Measurements from ENCODE around the gene NIN.

Gene NIN

DNA sequence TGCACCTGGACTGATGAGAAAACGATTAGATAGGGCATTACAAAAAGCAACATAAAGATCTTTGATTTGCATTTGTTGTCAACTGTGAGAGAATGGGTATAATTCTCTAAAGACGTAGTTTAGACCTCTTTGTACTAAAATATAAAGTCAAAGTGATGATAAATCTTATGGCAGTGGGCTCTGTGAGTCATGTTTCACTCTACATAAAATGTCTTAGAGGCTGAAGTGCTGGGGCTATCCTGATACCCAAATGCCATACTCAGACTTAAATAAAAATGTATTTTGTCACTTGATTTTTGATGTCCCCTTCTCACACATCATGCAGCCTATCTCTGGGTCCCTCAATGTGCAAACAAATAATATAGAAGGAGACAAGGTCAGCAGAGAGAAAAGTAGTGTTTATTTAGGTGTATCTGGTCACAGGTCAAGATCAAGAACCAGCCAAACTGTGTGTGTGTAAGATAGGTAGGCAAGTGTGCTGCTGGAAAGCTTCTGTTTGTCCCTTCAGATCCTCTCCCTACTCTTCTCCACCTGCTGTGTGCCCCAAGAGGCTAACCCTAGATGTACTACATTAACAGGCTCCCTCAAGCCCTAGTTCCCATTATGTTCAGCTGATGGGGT, 7.0 kb upstream of the NIN start:
- Histone ChIP-seq H3K4me2 (ENCODE audit: low read length) (no peak overlapping the region), H3K9ac (ENCODE audit: low read length) (no peak overlapping the region), H3K79me2 (ENCODE audit: insufficient read depth, low read length) (no peaks in the 10 kb centered on the region), H3K4me3 (ENCODE audit: low read depth, low read length, poor library complexity, severe bottlenecking) (no peak overlapping the region), H3F3A (ENCODE audit: insufficient read depth, low read length) (no peaks in the 10 kb centered on the region), H3K36me3 (ENCODE audit: insufficient read depth, low read length) (no peaks in the 10 kb centered on the region), H2AFZ (ENCODE audit: low read length) (no peak overlapping the region), H3K27ac (ENCODE audit: low read depth, low read length, poor library complexity, severe bottlenecking) (no peak overlapping the region), H3K4me1 (ENCODE audit: insufficient read depth, low read length, severe bottlenecking) (peaks cover 22% of the 10 kb centered on the region), H3K9me3 (ENCODE audit: low read length) (no peaks in the 10 kb centered on the region), H3K27me3 (ENCODE audit: insufficient read depth, low read length) (no peaks in the 10 kb centered on the region), H4K20me1 (ENCODE audit: insufficient read depth, low read length) (no peaks in the 10 kb centered on the region), H3K9me2 (ENCODE audit: low read depth, low read length) (no peaks in the 10 kb centered on the region)
- no peak for TF ChIP-seq EZH2 (IDR thresholded peaks at IDR 0.05; ENCODE audit: borderline replicate concordance, low read length)
- TF ChIP-seq, protein P1, sequence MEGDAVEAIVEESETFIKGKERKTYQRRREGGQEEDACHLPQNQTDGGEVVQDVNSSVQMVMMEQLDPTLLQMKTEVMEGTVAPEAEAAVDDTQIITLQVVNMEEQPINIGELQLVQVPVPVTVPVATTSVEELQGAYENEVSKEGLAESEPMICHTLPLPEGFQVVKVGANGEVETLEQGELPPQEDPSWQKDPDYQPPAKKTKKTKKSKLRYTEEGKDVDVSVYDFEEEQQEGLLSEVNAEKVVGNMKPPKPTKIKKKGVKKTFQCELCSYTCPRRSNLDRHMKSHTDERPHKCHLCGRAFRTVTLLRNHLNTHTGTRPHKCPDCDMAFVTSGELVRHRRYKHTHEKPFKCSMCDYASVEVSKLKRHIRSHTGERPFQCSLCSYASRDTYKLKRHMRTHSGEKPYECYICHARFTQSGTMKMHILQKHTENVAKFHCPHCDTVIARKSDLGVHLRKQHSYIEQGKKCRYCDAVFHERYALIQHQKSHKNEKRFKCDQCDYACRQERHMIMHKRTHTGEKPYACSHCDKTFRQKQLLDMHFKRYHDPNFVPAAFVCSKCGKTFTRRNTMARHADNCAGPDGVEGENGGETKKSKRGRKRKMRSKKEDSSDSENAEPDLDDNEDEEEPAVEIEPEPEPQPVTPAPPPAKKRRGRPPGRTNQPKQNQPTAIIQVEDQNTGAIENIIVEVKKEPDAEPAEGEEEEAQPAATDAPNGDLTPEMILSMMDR (IDR thresholded peaks at IDR 0.05; ENCODE audit: low read length): no peak

GRCh38 chr14:50837271-50837670, 6.3 kb upstream of the NIN start:
- H3K9ac ChIP-seq (ENCODE audit: low read length): no peak overlapping the region
- no peak for TF ChIP-seq EZH2 (IDR thresholded peaks at IDR 0.05; ENCODE audit: borderline replicate concordance, low read length)
- TF ChIP-seq, protein P1 (IDR thresholded peaks at IDR 0.05; ENCODE audit: low read length): no peak
- no peak overlapping the region for H3K4me3 ChIP-seq (ENCODE audit: low read depth, low read length, poor library complexity, severe bottlenecking)
- H3K79me2 ChIP-seq (ENCODE audit: insufficient read depth, low read length): no peaks in the 10 kb centered on the region
- H2AFZ ChIP-seq (ENCODE audit: low read length): no peak overlapping the region
- H3K9me3 ChIP-seq (ENCODE audit: low read length): no peaks in the 10 kb centered on the region
- no peaks in the 10 kb centered on the region for H3F3A ChIP-seq (ENCODE audit: insufficient read depth, low read length)
- peaks cover 23% of the 10 kb centered on the region for H3K4me1 ChIP-seq (ENCODE audit: insufficient read depth, low read length, severe bottlenecking)
- no peaks in the 10 kb centered on the region for H4K20me1 ChIP-seq (ENCODE audit: insufficient read depth, low read length)
- no peak overlapping the region for H3K4me2 ChIP-seq (ENCODE audit: low read length)
- no peaks in the 10 kb centered on the region for H3K9me2 ChIP-seq (ENCODE audit: low read depth, low read length)
- no peaks in the 10 kb centered on the region for H3K27me3 ChIP-seq (ENCODE audit: insufficient read depth, low read length)
- no peak overlapping the region for H3K27ac ChIP-seq (ENCODE audit: low read depth, low read length, poor library complexity, severe bottlenecking)
- no peaks in the 10 kb centered on the region for H3K36me3 ChIP-seq (ENCODE audit: insufficient read depth, low read length)

GRCh38 chr14:50836515-50836914, 5.6 kb upstream of the NIN start:
- Histone ChIP-seq H3K4me2 (ENCODE audit: low read length) (no peak overlapping the region), H3K4me3 (ENCODE audit: low read depth, low read length, poor library complexity, severe bottlenecking) (no peak overlapping the region), H3K36me3 (ENCODE audit: insufficient read depth, low read length) (no peaks in the 10 kb centered on the region), H2AFZ (ENCODE audit: low read length) (no peak overlapping the region), H4K20me1 (ENCODE audit: insufficient read depth, low read length) (no peaks in the 10 kb centered on the region), H3K4me1 (ENCODE audit: insufficient read depth, low read length, severe bottlenecking) (peaks cover 31% of the 10 kb centered on the region), H3K27me3 (ENCODE audit: insufficient read depth, low read length) (no peaks in the 10 kb centered on the region), H3K9me2 (ENCODE audit: low read depth, low read length) (no peaks in the 10 kb centered on the region), H3K9me3 (ENCODE audit: low read length) (no peaks in the 10 kb centered on the region), H3K9ac (ENCODE audit: low read length) (no peak overlapping the region), H3F3A (ENCODE audit: insufficient read depth, low read length) (no peaks in the 10 kb centered on the region), H3K79me2 (ENCODE audit: insufficient read depth, low read length) (no peaks in the 10 kb centered on the region), H3K27ac (ENCODE audit: low read depth, low read length, poor library complexity, severe bottlenecking) (no peak overlapping the region)
- TF ChIP-seq, protein P1 (IDR thresholded peaks at IDR 0.05; ENCODE audit: low read length): no peak
- TF ChIP-seq EZH2 (IDR thresholded peaks at IDR 0.05; ENCODE audit: borderline replicate concordance, low read length): no peak

Data from OCI-LY1 (cell line).